Amniotic epithelial cell (primary cell): Measurements from ENCODE around the gene CCDC24.

Experiments
- DNase-seq: peaks from one replicate; pipeline ENCODE4 v3.0.0-alpha.2; 2010; ENCODE audit warnings: low read depth

The CCDC24 gene

DNA sequence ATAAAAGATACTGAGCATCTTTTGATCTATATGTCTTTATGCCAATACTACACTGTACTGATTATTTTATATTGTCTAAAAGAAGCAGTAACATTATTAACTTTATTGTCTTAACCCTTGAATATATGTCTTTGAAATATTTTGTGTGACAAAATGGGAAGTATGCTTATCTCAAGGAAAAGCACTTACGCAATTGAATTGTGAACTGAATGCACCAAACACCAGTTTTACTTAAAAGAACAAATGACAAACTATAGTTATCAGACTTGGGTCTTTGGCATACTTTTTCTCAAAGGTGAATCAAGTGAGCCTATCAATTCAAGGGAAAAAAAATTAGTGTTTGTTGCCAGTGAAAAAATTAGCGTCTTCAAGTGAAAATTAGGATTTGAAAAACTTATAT lies 49.0 kb downstream of the CCDC24 start:
- DNase-seq = no peak

DNA sequence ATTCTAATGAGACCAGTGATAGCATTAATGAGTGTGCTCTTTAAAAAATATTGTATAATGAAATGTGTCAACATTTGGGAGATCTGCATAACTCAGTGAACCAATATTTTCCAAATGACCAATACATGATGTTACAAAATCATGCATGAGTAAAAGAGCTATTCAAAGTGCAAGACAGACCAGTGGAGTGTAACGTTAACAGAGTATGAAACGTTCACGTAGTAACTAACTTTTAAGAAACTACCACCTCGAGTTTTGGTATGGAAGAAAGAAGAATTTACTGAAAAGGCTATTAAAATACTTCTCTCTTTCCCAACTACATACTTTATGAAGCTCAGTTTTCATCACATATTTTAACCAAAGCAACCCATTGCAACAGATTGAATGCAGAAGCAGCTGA lies 49.4 kb downstream of the CCDC24 start:
- peak; percentile 36 for DNase-seq

- no peak for DNase-seq
Measured at GRCh38 chr1:44043176-44044070, 52.0 kb downstream of the CCDC24 start.

DNA sequence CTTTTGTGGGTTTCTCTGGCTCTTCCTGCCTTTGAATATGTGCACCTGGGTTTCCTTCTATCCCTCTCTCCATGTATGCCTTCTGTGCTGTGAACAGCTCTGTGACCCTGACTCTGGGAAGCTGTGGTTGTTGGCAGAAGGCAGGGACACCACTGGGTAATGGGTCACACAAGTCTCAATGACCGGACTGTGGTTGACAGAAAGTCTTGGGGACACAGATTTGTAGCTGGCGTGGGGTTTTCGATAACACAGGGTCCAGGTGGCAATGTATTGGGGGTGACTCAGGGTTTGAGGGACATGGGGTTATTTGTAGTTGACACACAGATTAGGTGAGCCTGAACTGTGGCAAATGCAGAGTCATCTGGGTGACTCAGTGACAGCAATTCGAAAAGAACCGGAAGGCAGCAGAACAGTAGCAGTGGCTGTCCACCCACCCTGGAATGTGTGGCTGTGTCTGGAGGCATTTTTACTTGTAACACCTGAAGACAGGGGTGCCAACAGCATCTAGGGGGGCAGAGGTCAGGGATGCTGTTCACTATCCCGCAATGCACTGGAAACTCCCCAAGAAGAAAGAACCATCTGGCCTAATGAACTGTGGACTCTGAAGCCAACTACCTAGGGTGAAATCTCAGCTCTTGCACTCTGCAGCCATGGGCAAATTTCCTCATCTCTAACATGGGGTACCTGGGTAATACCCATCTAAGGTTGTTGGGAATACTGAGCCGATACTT lies 52.8 kb downstream of the CCDC24 start:
- DNase-seq = no peak

- DNase-seq = no peak
Measured at GRCh38 chr1:44045064-44045463, 53.7 kb downstream of the CCDC24 start.
